Sigmoid colon (tissue), 7 donors: ENCODE data around the gene NCOA4. TPM values are rescaled to one million over a fixed set of nuclear protein-coding genes. Genes with fewer than 3 reads are reported as not detected.

Experiments
- DNase-seq: peaks from one replicate; pipeline ENCODE4 v3.0.0-alpha.2; 2019
- H3K27ac ChIP-seq, 4 donors: fragments of 200-600 bp; sonication (generic); one replicate each; pipeline ENCODE4 v1.5.1; 2016 to 2019; ENCODE audit warnings: mild to moderate bottlenecking in 1 of 4
- H3K27me3 ChIP-seq, 3 donors: fragments of 200-600 bp; sonication (generic); one replicate each; pipeline ENCODE4 v1.5.1; 2019; ENCODE audit warnings: mild to moderate bottlenecking in 1 of 3
- H3K36me3 ChIP-seq, 4 donors: fragments of 200-600 bp; sonication (generic); one replicate each; pipeline ENCODE4 v1.5.1; 2016 to 2019
- H3K4me1 ChIP-seq, 4 donors: fragments of 200-600 bp; sonication (generic); one replicate each; pipeline ENCODE4 v1.5.1; 2017 to 2019
- H3K4me3 ChIP-seq, 4 donors: fragments of 200-600 bp; sonication (generic); one replicate each; pipeline ENCODE4 v1.5.1; 2017 to 2019; ENCODE audit warnings: mild to moderate bottlenecking in 2 of 4, moderate library complexity in 1 of 4
- H3K9me3 ChIP-seq, 4 donors: fragments of 200-600 bp in 3 of 4; sonication (generic) in 3 of 4; one replicate each; pipeline versions ENCODE4 v1.5.1 to v1.6.1; 2013 to 2019
- EP300 ChIP-seq, 4 donors: sonication (generic); formaldehyde crosslinking; IDR thresholded peaks; one replicate each; pipeline ENCODE4 v1.6.1; 2017; ENCODE audit warnings: antibody characterized with exemption in 4 of 4
- POLR2A ChIP-seq, 2 donors: fragments of 450-650 bp; IDR thresholded peaks; one replicate each; pipeline ENCODE4 v1.6.1; 2016; ENCODE audit warnings: antibody characterized with exemption in 2 of 2, mild to moderate bottlenecking in 2 of 2, moderate library complexity in 2 of 2
- POLR2AphosphoS5 ChIP-seq, 4 donors: sonication (generic); formaldehyde crosslinking; IDR thresholded peaks; one replicate each; pipeline ENCODE4 v1.6.1; 2017; ENCODE audit warnings: antibody characterized with exemption in 4 of 4
- WGBS, 2 donors: extraction: QIAGEN DNeasy Blood & Tissue Kit; methylation state at CpG; one replicate each; pipeline ENCODE4 v1.1.7; 2013; 5-methylcytosine and 5-hydroxymethylcytosine counted together
- intact Hi-C: fragments of 100-400 bp; cut with DNase I; formaldehyde crosslinking; loops from one replicate; pipeline ENCODE4 v1.15.1; 2023
- polyA plus RNA-seq, 3 donors: library from polyadenylated mRNA; stranded (reverse); fragments of 200-250 nt; gene quantifications; one replicate each; pipeline ENCODE4 v1.2.3, GENCODE V29; 2013
- total RNA-seq, 4 donors: library from RNA; depleted of rRNA; stranded (reverse); fragments of >200 nt; gene quantifications; one replicate each; pipeline ENCODE4 v1.1.0, GENCODE V29; 2016
- TF ChIP-seq, protein P1 (sequence below), 4 experiments: fragments of 450-650 bp in 3 of 4; fragments of 200-600 bp in 1 of 4; IDR thresholded peaks; one replicate each; pipeline ENCODE4 v1.5.1; 2016 to 2019; ENCODE audit warnings: antibody characterized with exemption in 4 of 4, mild to moderate bottlenecking in 3 of 4, moderate library complexity in 2 of 4
- donor health status: healthy with polysubstance abuse.
- donor health status: Bipolar disorder and iron deficiency.
- donor health status: healthy.

The NCOA4 gene
- total and polyA plus RNA-seq, 7 donors, result 82.6 to 192 (median 149) TPM

DNA sequence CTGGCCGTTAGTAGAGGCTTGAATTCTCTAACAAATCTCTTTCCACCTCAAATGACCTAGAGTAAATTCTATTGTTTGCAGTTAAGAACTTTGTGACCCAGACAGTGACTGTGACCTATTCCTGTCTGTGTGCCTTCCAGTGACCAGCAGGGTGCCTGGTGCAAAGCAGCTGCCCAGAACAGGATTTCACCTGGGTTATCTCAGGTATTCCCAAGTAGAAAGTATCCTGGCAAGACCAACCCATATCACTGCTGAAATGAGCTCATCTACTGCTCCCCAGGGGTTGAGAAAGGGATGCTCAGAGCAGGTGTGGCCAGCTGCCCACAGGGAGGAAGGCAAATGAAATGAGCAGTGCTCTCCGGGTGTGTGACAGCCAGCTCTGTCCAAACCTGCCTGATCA, 17.7 kb upstream of the NCOA4 start:
- 20 to 50% methylated on average over 2 of the region's 2 CpGs for WGBS, 2 donors
- H3K4me3 ChIP-seq, result no peak overlapping the region
- H3K27ac ChIP-seq, result no peak overlapping the region
- no peaks in the 10 kb centered on the region for H3K36me3 ChIP-seq
- TF ChIP-seq, protein P1, sequence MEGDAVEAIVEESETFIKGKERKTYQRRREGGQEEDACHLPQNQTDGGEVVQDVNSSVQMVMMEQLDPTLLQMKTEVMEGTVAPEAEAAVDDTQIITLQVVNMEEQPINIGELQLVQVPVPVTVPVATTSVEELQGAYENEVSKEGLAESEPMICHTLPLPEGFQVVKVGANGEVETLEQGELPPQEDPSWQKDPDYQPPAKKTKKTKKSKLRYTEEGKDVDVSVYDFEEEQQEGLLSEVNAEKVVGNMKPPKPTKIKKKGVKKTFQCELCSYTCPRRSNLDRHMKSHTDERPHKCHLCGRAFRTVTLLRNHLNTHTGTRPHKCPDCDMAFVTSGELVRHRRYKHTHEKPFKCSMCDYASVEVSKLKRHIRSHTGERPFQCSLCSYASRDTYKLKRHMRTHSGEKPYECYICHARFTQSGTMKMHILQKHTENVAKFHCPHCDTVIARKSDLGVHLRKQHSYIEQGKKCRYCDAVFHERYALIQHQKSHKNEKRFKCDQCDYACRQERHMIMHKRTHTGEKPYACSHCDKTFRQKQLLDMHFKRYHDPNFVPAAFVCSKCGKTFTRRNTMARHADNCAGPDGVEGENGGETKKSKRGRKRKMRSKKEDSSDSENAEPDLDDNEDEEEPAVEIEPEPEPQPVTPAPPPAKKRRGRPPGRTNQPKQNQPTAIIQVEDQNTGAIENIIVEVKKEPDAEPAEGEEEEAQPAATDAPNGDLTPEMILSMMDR (IDR thresholded peaks at IDR 0.05), result no peak
- TF ChIP-seq POLR2A (IDR thresholded peaks at IDR 0.05), result no peak
- no peak for TF ChIP-seq EP300 (IDR thresholded peaks at IDR 0.05)
- H3K9me3 ChIP-seq, result no peaks in the 10 kb centered on the region
- peaks cover 0 to 3% (median 2%) of the 10 kb centered on the region in 3 donors for H3K27me3 ChIP-seq
- DNase-seq, result no peak
- no peaks in the 10 kb centered on the region for H3K4me1 ChIP-seq
- intact Hi-C loops, result no loop called here

DNA sequence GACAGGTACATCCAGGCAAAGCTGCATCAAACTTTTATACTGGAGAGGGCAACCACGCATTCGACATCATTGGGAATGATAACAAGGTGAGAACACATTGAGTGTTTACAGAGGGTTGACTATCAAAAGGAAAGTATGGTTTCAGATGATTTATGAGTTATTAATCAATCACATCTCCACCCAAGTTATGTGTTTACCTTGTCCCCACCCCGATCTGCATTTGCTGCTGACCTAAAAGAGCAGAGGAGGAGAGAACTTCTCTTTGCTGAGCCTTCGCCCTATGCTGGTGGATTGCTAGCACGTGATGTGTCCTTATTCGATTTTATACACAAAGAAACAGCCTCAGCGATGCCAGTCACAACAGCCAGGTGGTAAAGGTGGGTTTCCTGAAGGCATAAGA, 15.8 kb upstream of the NCOA4 start, which contains the start of gene MSMB:
TSS of gene MSMB (minus strand) at position 9 of the 400 bp plus-strand sequence. CDS start 32 bp downstream, outside the sequence.
- no peak for DNase-seq
- Histone ChIP-seq H3K9me3 (no peaks in the 10 kb centered on the region), H3K4me1 (no peaks in the 10 kb centered on the region), H3K27me3 (peaks cover 0 to 2% (median 0%) of the 10 kb centered on the region in 3 donors), H3K36me3 (no peaks in the 10 kb centered on the region), H3K27ac (no peak within 1 kb of the TSS), H3K4me3 (no peak within 1 kb of the TSS)
- TF ChIP-seq, protein P1 (IDR thresholded peaks at IDR 0.05), result no peak
- intact Hi-C loops, result no loop called here
- 73 to 88% methylated on average over 7 of the region's 7 CpGs for WGBS, 2 donors

DNA sequence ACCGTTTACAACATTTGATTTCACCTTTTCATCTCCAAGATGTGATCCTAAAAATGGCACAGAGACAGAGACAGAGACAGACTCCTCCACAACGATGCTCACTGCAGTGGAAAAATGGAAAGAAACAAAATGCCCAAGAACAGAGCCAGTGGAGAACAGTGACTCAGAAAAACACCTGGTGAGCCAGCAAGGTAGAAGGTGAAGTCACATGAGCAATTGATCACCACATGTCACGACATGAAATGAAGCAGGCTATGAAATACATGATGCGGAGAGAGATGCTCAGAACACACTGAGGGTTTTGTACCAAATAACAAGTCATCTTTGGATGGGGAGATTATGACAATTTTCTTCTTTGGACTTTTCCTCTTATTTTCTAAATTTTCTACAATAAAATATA, 12.1 kb upstream of the NCOA4 start:
- H3K9me3 ChIP-seq, result no peaks in the 10 kb centered on the region
- H3K4me3 ChIP-seq, result no peak overlapping the region
- DNase-seq, result no peak
- H3K27me3 ChIP-seq, result no peaks in the 10 kb centered on the region
- intact Hi-C loops, result no loop called here
- no peaks in the 10 kb centered on the region for H3K36me3 ChIP-seq
- no peak overlapping the region for H3K27ac ChIP-seq
- no peaks in the 10 kb centered on the region for H3K4me1 ChIP-seq
- TF ChIP-seq POLR2AphosphoS5 (IDR thresholded peaks at IDR 0.05) (no peak), POLR2A (IDR thresholded peaks at IDR 0.05) (no peak), EP300 (IDR thresholded peaks at IDR 0.05) (no peak)
- TF ChIP-seq, protein P1 (IDR thresholded peaks at IDR 0.05), result no peak
- WGBS, 2 donors, result 59 to 80% methylated on average over 4 of the region's 4 CpGs

DNA sequence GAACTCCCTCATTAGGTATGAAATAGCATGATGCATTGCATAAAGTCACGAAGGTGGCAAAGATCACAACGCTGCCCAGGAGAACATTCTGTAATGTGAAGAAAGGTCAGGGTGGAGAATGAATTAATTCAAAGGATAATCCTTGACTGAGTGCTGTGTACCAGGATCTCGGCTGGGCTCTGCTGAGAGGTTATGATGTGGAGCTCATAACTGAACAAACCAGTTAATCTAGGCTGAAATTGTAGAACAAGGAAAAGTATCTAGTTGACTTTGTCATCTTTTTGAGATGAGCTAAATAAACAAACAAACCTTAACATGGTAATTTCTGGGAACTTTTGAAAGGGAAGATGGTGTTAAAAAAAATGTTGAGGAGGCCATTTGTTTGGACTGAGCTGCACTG, 9.6 kb upstream of the NCOA4 start:
- Histone ChIP-seq H3K4me1 (no peaks in the 10 kb centered on the region), H3K36me3 (no peaks in the 10 kb centered on the region), H3K27ac (no peak overlapping the region), H3K4me3 (no peak overlapping the region), H3K9me3 (no peaks in the 10 kb centered on the region), H3K27me3 (no peaks in the 10 kb centered on the region)
- intact Hi-C loops, result no loop called here
- no peak for DNase-seq
- TF ChIP-seq, protein P1 (IDR thresholded peaks at IDR 0.05), result no peak
- TF ChIP-seq POLR2AphosphoS5 (IDR thresholded peaks at IDR 0.05) (no peak), EP300 (IDR thresholded peaks at IDR 0.05) (no peak), POLR2A (IDR thresholded peaks at IDR 0.05) (no peak)
- 67 to 85% methylated on average over 3 of the region's 3 CpGs for WGBS, 2 donors

DNA sequence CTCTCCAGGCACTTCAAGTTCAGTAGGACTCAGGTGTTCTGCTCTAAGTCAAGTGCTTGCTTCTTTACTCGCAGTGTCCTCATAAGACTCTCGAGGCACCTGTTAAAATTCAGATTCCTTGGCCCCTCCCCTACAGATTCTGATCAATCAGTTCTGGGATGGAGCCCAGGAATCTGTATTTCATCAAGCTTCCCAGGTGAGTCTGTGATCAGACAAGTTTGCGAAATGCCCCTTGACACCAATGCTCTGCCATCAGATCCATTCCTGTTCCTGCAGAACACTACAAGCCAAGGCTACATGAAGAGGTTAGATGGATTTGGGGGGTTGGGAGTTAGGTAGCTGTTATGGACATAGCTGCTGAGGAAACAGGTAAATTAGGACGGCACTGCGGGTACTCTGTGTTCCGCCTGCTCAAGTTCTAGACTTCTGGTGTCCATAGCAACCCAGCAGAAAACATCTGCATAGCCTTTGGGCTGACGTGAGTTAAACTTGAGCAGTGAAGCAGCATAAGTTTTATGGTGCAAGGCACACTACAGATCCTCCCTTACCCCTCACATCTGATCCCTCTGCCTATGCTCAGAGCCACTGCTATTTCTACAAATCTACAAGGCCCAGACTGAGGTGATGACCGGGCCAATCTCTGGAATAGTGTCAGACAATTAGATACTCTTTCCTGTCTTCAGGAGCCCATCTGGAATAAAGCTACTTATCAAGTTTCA, 6.8 kb upstream of the NCOA4 start:
- Histone ChIP-seq H3K36me3 (no peaks in the 10 kb centered on the region), H3K9me3 (no peaks in the 10 kb centered on the region), H3K27me3 (no peaks in the 10 kb centered on the region), H3K4me1 (no peaks in the 10 kb centered on the region), H3K4me3 (no peak overlapping the region), H3K27ac (no peak overlapping the region)
- WGBS, 2 donors, result 89 to 90% methylated on average over 8 of the region's 8 CpGs
- no peak for DNase-seq
- no peak for TF ChIP-seq EP300 (IDR thresholded peaks at IDR 0.05)
- TF ChIP-seq, protein P1 (IDR thresholded peaks at IDR 0.05), result no peak
- intact Hi-C loops, result no loop called here
